ENCODE measurements around the gene GRIN2D.

GRIN2D gene

DNA sequence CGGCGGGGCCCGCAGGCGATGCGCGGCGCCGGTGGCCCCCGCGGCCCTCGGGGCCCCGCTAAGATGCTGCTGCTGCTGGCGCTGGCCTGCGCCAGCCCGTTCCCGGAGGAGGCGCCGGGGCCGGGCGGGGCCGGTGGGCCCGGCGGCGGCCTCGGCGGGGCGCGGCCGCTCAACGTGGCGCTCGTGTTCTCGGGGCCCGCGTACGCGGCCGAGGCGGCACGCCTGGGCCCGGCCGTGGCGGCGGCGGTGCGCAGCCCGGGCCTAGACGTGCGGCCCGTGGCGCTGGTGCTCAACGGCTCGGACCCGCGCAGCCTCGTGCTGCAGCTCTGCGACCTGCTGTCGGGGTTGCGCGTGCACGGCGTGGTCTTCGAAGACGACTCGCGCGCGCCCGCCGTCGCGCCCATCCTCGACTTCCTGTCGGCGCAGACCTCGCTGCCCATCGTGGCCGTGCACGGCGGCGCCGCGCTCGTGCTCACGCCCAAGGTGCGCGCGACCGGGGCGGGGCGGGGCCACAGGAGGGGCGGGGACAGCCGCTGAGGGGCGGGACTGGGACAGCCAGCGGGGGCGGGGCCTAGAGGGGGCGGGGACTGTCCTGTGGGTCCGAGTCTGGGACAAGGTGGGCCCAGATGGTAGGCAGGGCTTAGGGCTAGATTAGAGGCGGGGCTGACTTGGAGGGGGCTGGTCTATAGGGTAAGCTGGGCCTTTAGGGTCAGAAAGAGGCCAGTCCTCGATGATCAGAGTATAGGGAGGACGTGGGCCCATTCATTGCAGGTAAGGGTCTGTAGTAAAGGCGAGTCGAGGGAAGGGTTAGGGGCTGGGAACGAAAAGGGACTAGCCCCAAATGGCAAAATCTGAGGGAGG lies 5.1 kb downstream of the GRIN2D start:
- no peak for DNase-seq

- DNase-seq, result no peak
Measured at GRCh38 chr19:48400018-48400742, 6.7 kb downstream of the GRIN2D start.

GRCh38 chr19:48401287-48401686 lies 7.8 kb downstream of the GRIN2D start:
- DNase-seq, result no peak

- no peak for DNase-seq
Measured at GRCh38 chr19:48403606-48404005, 10.1 kb downstream of the GRIN2D start.

GRCh38 chr19:48405010-48405659 lies 11.7 kb downstream of the GRIN2D start:
- DNase-seq, result no peak

DNA sequence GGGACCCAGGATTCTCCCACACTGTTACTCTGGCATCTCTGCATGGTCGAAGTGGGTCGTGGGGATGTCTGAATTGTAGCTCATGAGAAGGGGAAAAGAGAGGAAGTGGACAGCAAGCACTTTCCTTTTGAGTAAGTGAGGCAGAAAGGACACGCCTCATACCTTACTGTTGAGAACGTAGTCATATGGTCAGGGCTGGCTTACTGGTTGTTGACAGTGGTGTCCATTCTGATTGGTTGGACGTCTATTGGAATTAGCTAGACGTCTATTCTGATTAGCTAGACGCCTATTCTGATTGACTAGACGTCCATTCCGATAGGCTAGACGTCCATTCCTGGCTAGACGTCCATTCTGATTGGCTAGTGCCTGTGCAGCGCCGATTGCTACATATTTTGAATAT lies 12.4 kb downstream of the GRIN2D start:
- no peak for DNase-seq

DNA sequence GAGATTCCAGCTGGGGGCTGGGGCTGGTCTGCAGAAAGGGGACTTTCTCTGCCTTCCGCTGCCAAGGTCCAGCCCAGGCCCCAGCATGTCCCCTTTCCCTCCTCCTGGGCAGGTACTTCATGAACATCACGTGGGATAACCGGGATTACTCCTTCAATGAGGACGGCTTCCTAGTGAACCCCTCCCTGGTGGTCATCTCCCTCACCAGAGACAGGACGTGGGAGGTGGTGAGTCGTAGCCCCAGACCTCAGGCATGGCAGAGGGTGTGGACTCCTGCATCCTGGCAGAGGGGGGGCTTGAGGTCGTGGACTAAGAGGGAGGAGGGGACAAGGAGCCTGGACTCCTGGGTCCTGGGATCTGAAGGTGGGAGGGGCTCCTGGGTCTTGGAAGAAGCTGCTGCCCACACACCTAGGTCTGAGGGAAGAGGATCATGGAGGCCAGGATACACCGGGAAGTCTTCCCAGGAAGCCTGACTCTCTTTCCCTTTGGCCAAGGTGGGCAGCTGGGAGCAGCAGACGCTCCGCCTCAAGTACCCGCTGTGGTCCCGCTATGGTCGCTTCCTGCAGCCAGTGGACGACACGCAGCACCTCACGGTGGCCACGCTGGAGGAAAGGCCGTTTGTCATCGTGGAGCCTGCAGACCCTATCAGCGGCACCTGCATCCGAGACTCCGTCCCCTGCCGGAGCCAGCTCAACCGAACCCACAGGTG lies 20.6 kb downstream of the GRIN2D start:
- DNase-seq, result no peak

- DNase-seq, result no peak
Measured at GRCh38 chr19:48415395-48415794, 21.9 kb downstream of the GRIN2D start.

DNA sequence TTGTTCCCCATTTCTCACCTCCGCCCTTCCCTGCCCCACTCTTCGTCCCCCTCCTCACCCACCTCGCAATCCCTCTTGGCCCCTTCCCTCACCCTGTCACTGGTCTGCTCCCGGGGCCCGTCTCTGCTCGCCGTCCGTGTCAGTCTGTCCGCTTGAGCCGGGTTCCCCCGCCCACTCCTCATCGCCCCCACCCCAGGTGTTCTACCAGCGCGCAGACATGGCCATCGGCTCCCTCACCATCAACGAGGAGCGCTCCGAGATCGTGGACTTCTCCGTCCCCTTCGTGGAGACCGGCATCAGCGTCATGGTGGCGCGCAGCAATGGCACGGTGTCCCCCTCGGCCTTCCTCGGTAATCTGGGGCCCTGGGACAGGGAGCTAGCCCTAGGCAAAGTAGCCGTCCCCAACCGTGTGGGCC lies 22.3 kb downstream of the GRIN2D start:
- no peak for DNase-seq

DNA sequence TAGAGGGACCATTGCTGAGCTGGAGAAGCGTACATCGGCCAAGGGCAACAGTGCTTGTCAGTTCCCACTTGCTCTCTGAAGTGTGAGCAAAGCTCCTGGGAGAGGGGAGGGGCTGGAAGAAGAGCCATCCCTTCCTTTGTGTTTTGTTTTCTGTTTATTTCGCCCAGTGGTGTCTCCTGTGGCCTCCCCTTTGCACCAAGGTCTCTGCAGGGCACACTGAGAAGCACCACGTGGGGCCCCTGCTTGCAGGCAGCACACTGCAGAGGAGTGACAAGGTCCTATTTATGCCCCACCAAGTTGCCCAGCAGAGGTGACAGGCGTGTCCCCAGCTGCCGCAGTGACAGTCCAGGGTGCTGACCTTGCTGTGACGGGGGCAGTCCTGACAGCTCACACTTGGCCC lies 24.0 kb downstream of the GRIN2D start:
- DNase-seq, result no peak

DNA sequence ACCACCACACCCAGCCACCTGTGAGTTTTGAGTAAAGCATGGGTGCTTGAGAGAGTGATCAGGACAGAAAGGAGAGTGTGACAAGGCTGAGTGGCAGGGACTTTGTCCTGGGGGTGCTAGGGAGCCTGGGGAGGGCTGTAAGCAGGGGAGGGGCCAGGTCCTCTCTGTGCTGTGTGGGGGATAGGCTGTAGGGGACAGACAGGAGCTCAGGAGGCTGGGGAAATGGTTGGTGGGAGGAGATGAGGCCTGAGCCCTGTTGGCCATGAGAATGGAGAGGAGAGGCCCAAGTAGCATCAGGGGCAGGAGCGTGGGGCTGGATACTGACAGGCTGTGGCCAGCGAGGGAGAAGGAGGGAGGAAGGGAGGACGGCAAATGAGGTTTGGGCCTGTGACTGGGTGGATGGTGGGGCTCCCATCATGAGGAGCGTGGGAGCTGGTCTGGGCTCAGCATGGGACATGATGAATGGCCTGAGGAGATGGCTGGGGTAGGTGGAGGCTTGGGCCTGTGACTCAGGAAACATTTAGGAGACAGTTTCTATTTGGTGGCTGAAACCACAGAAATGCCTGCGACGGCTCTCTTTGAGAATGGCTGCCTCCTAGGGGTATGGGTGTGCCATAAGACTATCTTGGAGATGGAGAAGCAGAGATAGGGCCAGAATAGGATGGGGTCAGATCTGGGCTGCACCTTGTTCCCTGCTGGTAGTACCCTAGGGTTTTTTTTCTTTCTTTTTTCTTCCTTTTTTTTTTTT lies 25.0 kb downstream of the GRIN2D start:
- DNase-seq, result no peak

GRCh38 chr19:48419158-48419920 lies 25.9 kb downstream of the GRIN2D start:
- no peak for DNase-seq

- no peak for DNase-seq
Measured at GRCh38 chr19:48421548-48421947, 28.1 kb downstream of the GRIN2D start.

DNA sequence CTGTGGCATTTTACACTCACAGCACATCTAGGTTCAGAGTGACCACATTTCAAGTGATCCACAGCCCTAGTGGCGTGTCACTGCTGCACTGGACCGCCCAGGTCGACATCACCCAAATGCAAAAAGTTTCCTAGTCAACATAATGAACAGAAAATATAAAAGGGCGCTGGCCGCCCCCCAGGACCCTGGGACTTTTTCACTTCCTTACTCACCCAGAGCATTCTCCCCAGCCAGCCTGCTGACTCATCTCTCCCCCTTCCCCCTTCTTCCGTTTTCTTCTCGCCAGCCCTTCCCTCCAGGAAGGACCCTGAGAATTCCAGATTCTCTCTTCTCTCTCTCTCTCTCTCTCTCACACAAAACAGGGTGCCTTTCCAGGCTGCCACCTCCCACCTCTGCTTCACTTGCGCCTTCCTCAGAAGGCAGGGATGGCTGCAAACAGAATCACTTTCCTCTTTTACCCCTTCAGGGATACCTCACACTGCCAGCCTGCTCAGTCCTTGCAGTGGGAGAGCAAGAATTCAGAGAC lies 31.3 kb downstream of the GRIN2D start:
- DNase-seq, result no peak

DNA sequence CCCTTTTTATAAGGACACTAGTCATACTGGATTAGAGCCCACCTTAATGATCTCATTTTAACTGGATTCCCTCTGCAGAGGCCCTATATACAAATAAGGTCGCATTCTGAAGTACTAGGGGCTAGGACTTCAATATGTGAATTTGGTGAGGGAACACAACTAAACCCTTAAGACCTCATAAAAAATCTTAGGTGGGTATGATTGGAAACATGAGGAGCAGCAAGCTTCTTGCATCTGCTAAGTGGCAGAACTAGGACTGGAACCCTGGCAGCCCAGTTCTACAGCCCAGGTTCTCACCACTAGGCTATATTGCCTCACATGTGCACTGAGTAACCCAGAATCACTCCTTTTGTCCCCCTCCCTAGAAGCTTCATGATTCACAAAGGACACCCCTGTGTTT lies 35.2 kb downstream of the GRIN2D start:
- no peak for DNase-seq

- no peak for DNase-seq
Measured at GRCh38 chr19:48433337-48433736, 39.9 kb downstream of the GRIN2D start.

DNA sequence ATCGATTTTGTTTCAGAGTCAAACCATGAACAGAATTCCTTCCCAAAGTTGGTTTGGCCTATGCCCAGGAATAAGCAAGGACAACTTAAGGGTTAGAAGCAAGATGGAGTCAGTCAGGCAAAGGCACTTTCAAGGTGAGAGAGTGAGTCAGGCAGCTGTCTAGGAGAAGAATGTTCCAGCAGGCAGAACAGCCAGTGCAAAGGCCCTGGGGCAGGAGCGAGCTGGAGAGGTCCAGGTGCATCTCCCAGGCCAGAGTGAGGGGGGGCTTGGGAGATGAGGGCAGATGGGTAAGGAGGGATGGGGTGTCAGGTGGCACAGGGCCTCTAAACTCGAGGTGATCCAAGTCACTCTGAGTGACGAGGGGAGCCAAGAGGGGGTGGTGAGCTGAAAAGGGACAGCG lies 43.1 kb downstream of the GRIN2D start:
- no peak for DNase-seq

- no peak for DNase-seq
Measured at GRCh38 chr19:48441360-48442050, 48.0 kb downstream of the GRIN2D start.

GRCh38 chr19:48442116-48443035 lies 48.9 kb downstream of the GRIN2D start:
- no peak for DNase-seq

- DNase-seq, result no peak
Measured at GRCh38 chr19:48443256-48443655, 49.8 kb downstream of the GRIN2D start.

Data from NCI-H2107 (cell line).